ENCODE data around the gene CAB39.

DNA sequence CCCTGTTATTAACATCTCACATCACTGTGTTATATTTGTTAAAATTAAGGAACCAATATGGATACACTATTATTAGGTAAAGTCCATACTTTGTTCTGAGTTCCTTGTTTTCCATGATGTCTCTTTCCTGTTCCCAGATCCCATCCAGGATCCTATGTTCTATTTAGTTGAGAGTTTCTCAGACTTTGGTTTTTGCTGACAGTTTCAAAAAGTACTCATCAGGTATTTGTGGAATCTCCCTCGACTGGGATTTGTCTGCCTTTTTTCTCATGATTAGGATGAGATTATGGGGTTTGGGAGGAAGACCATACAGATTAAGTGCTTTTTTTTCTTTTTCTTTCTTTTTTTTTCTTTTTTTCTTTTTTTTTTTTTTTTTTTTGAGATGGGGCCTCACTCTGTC is 112.7 kb downstream of the CAB39 start:
- TF ChIP-seq, protein P1, sequence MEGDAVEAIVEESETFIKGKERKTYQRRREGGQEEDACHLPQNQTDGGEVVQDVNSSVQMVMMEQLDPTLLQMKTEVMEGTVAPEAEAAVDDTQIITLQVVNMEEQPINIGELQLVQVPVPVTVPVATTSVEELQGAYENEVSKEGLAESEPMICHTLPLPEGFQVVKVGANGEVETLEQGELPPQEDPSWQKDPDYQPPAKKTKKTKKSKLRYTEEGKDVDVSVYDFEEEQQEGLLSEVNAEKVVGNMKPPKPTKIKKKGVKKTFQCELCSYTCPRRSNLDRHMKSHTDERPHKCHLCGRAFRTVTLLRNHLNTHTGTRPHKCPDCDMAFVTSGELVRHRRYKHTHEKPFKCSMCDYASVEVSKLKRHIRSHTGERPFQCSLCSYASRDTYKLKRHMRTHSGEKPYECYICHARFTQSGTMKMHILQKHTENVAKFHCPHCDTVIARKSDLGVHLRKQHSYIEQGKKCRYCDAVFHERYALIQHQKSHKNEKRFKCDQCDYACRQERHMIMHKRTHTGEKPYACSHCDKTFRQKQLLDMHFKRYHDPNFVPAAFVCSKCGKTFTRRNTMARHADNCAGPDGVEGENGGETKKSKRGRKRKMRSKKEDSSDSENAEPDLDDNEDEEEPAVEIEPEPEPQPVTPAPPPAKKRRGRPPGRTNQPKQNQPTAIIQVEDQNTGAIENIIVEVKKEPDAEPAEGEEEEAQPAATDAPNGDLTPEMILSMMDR (IDR thresholded peaks at IDR 0.05; ENCODE audit: insufficient read depth, low read length) = no peak
- TF ChIP-seq POLR2AphosphoS5 (IDR thresholded peaks at IDR 0.05; ENCODE audit: low read depth) (no peak), GABPA (IDR thresholded peaks at IDR 0.05; ENCODE audit: low read depth) (no peak), SPI1 (IDR thresholded peaks at IDR 0.05; ENCODE audit: borderline replicate concordance, low read depth) (no peak)
- TF ChIP-seq, protein P2, sequence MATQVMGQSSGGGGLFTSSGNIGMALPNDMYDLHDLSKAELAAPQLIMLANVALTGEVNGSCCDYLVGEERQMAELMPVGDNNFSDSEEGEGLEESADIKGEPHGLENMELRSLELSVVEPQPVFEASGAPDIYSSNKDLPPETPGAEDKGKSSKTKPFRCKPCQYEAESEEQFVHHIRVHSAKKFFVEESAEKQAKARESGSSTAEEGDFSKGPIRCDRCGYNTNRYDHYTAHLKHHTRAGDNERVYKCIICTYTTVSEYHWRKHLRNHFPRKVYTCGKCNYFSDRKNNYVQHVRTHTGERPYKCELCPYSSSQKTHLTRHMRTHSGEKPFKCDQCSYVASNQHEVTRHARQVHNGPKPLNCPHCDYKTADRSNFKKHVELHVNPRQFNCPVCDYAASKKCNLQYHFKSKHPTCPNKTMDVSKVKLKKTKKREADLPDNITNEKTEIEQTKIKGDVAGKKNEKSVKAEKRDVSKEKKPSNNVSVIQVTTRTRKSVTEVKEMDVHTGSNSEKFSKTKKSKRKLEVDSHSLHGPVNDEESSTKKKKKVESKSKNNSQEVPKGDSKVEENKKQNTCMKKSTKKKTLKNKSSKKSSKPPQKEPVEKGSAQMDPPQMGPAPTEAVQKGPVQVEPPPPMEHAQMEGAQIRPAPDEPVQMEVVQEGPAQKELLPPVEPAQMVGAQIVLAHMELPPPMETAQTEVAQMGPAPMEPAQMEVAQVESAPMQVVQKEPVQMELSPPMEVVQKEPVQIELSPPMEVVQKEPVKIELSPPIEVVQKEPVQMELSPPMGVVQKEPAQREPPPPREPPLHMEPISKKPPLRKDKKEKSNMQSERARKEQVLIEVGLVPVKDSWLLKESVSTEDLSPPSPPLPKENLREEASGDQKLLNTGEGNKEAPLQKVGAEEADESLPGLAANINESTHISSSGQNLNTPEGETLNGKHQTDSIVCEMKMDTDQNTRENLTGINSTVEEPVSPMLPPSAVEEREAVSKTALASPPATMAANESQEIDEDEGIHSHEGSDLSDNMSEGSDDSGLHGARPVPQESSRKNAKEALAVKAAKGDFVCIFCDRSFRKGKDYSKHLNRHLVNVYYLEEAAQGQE (IDR thresholded peaks at IDR 0.05; ENCODE audit: insufficient replicate concordance, low read depth) = no peak
